GM19328 (cell line): ENCODE results near the gene GSG1L.

Source experiments
- ATAC-seq: cut with Tn5 transposase; IDR thresholded peaks from one replicate; pipeline ENCODE4 v1.9.1; 2021; ENCODE audit warnings: mild to moderate bottlenecking, moderate library complexity; ENCODE audit not compliant: unreplicated experiment

The GSG1L gene

DNA sequence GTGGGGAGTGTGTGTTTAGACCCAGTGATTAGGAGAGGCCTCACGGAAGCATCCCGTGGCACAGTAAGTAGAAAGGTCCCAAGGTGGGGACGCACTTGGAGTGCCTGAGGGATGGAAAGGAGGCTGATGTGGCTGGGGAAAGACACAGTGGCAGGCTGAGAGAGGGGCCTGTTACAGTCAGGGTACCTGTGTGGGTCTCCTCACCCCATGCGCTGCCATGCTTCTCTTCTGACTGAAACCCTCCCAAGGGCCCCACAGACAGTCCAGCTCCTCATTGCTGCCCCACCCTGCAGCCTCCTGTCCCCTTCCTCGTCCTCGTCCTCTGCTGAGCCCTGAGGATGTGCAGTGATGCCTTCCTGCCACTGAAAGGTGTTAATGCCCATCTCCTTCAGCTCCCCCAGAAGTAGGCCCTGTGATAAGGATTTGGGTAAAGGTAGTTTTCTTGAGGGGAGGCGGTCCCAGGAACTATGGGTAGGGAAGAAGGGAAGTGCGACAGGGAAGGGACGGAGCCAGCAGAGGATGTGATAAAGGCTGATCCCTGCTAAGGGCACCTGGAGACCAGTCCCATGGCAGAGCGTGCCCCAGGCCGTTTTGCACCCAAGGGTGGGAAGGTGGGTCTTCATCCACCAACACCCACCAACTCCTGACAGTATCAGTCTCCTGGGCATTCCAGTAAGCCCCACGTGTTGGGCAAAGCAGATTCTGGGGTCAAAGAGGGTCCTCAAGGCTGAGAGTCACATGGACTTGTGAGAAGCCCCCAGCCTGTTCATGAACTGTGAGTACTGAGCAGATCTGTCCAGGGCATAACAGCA, 237.2 kb downstream of the GSG1L start:
- no peak for ATAC-seq

DNA sequence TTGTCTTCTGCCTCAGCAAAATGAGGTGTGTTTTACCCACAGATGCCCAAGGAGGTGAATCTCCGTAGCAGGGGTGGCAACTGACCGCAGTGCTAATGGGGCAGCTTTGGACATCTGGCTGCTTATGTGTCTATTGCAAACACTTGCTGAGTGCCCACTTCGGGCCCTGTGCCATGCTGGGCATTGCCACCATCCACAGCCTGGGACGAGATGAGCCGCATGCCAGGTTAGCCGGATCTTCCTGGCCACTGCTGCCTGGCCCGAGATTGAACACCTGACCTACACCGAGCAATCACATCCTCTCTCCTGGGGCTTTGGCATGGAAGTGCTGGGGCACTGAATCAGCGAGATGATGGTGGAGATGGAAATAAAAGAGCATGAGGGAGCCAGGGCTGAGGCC, 238.7 kb downstream of the GSG1L start:
- ATAC-seq, result no peak

DNA sequence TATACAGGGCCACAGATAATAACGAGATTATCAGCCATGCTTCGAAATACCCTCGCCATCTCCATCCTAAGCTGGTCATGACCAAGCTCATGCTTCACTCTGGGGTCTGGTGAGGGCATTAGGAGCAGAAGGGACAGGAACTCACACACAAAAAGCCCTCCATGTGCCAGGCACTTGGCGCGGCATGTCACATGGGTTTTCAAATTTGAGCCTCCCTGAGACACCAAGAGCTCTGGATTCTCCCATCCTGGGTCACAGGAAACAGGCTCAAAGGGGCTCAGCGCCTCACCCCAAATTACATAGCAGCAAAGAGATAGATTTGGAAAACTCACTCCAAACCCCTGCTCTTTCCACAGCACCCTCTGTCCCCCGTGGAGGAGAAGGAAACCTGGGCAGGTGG, 239.5 kb downstream of the GSG1L start:
- no peak for ATAC-seq

DNA sequence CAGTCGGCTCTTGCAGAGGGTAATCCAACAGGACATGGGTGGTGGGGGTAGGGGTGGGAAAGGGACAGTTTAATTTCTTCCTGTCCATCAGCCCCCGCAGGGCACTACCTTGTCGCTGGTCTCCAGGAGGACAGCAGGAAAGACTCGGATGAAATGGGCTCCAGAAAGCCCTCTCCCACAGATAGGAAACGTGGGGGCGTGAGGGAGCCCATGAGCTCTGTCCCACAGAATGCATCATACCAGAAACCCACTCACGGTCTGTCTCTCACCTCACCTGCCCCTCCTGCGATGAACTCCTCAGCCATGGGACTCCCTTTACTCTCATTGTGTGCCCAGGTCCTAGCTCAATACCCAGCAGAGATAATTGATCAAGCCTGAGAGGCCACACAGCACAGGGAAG, 240.1 kb downstream of the GSG1L start:
- ATAC-seq, result no peak

- no peak for ATAC-seq
Observed at GRCh38 chr16:27822996-27823395, 240.5 kb downstream of the GSG1L start.

- no peak for ATAC-seq
Observed at GRCh38 chr16:27822529-27822928, 241.0 kb downstream of the GSG1L start.

DNA sequence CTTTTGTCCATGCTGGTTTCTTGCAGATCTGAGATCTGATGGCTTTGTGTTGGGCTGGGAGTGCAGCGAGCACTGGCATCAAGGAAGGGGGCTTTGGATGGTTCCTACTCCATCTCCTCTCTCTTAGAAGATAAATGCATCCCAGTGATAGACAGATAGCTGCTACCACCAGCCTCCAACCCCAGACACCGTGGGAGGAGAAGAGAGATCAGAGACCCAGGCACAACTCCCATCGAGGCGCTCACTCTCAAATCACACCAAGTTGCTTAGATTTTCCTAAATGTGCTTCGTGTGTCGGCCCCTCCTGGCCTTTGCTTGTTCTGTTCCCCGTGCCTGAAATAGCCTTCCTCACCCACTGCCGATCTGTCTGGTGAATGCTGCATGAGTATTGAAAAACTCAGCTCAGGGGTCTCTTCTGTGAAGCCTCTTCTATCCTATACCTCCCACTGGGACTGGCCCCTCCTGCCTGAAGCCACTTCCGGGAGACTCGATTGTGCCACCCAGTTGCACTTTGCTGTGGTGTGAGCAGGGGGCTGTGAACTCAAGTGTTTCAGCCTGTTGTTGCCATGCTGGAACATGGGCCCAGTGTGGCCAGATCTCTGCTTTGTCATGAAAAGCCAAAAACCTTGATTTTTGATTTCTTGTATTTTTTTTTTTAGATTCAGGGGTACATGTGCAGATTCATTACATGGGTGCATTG, 242.7 kb downstream of the GSG1L start:
- ATAC-seq, result no peak

GRCh38 chr16:27819881-27820610, 243.5 kb downstream of the GSG1L start:
- no peak for ATAC-seq

GRCh38 chr16:27819356-27819755, 244.2 kb downstream of the GSG1L start:
- ATAC-seq, result no peak

DNA sequence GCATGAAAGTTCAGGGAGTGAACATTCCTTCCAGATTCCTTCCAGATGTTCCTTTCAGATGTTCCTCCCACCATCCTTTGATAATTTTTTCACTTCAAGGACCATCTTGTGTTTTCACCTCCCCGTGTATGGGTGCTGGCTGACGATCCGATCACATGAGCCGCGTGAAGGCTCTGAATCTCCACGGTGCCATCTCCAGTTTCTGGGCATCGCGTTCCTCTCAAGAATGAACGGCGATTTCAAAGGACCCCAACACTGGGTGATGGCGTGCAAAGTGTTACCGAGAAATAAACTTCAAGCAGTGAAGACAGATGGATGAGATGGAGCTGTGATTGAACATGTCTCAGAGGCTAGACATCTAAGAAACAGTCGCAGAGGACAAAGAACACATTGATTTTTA, 245.3 kb downstream of the GSG1L start:
- no peak for ATAC-seq

- no peak for ATAC-seq
Observed at GRCh38 chr16:27817038-27817437, 246.5 kb downstream of the GSG1L start.

GRCh38 chr16:27816561-27816960, 247.0 kb downstream of the GSG1L start:
- ATAC-seq, result no peak

DNA sequence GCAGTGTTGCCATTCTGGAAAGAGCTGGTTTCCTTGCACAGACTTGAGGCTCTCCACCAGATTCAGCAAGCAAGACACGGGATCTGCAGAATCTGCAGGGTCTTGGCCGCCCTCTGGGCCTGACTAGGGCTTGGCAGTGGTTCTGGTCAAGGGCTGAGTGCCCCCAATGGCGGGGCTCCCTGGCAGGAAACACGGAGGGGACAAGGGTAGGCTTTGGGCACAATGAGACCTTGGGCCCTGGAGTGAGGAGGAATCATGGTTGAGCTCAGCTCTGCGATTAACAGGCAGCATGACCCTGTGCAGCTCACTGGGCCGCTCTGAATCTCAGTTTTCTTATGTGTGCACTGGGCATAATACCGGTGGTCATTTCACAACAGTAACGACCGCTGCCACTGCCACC, 249.9 kb downstream of the GSG1L start:
- no peak for ATAC-seq

- no peak for ATAC-seq
Observed at GRCh38 chr16:27811881-27812280, 251.6 kb downstream of the GSG1L start.

DNA sequence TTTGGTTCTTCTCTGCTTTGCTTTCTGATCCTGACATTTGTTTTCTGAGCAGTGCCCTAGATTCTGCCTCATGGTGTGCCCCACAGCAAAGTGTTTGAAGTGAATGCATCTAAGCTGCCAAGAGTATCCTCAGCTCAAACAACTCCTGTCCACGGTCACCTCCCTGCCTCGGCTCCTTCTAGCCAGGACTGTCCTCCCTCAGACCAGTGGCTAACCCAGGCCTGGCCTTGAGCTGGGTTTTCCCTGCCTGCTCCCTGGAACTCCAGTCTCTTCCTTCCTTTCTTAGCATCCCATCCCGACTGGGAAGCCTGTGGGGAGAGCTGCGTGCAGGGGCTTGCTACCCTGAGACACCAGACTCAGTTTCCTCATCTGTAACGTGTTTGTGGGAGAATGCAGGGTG, 256.5 kb downstream of the GSG1L start:
- no peak for ATAC-seq

- ATAC-seq, result no peak
Observed at GRCh38 chr16:27806388-27806787, 257.1 kb downstream of the GSG1L start.

GRCh38 chr16:27805828-27806351, 257.6 kb downstream of the GSG1L start:
- no peak for ATAC-seq

DNA sequence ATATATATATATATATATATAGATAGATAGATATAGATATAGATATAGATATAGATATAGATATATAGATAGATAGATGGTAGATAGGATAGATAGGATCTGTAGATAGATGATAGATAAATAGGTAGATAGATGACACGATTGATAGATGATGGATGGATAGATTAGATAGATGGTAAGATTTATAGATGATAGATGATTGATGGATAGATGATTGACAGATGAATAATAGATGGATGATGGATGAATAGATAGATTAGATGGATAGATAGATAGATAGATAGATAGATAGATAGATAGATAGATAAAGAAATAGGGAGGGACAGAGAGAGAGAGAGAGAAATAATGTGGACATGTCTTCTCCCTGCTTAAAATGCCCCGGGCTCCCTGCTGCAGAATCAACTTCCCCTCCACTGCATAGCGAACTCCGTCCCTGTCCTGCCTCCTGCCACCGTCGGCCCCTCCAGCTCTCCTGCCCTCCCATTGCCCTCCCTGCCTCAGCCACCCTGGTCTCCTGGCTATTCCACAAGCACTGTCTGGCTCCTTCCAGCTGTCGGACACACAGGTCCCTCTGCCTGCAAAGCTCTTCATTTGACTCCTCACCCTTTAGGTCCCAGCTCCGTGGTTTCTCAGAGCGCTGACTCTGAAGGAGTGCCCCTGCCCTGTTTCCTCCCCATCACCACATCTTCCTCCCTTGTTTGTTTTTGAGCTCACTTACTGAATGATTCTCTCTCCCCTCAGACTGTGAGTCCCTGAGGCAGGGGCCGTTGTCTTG, 259.6 kb downstream of the GSG1L start:
- ATAC-seq, result no peak

GRCh38 chr16:27802664-27803439, 260.7 kb downstream of the GSG1L start:
- ATAC-seq, result no peak
